HL-60/S4 (cell line): ENCODE measurements around the gene SYNPO.

Experiments used
- in situ Hi-C: fragments of 300-500 bp; cut with MboI; formaldehyde crosslinking; loops from 2 replicates; pipeline ENCODE4 v1.14.3; 2022; ENCODE audit warnings: low sequenced_read_pairs

SYNPO gene

DNA sequence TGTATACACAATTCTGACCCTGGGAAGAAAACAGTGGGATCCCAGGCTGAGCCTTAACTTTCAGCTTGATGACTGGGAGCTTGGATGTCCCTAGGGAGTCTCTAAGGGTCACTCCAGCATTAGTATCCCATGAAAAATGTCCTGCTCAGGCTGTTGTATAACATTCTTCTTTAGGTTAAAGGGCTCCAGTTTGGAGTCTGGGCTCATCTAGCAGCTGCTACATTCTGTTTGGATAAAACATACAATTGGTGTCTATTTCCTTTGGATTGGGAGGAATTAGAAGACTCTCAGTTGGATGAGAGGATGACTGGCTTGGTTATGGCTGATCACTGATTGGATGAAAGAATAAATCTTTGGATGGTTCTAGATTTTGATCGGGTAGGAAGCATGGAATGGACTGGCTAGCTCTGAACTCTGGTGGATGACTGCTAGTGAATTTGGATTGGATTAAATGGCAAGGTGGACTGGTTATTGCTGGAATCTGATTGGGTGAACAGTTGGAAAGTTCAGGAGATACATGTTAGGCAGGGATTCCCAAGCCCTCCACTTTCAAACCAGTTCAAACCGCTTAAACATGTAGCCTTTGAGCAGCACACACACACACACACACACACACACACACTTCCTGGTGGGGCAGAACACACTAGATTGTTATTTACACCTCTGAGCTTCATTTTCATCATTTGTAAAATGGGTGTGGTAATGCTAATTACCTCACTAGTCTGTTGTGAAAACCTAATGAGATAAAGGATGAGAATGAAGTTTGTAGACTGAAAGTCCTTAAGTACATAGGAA, 13.5 kb downstream of the SYNPO start:
- in situ Hi-C loops = loop anchor here (5.0 to 10.0 kb wide), 2 partner anchors 92 to 199 kb away; no protein-coding TSS in a partner anchor

DNA sequence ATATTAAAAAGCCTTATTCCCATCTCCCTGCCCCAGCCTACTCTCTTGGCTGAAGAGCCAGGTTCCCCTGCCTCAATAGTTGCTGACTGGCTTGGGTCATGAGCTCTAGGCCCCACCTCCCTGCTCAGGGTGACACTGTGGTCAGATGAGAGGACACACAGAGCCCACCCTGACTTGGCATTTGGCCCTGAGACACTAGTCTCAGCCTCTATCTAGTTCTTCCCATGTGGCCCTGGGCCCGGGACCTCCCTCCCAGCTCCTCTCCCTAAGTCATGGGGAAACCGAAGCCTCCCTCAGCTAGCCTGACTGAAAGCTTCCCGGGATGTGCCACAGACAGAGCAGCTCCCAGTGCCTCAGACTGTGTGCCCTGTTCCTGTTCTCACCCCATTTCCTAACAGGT, 14.8 kb downstream of the SYNPO start:
- in situ Hi-C loops = loop anchor here (10.0 kb wide), 1 partner anchor 200 kb away; no protein-coding TSS in a partner anchor

GRCh38 chr5:150656191-150657132, 16.0 kb downstream of the SYNPO start:
- in situ Hi-C loops = loop anchor here (10.0 kb wide), 1 partner anchor 202 kb away; no protein-coding TSS in a partner anchor

DNA sequence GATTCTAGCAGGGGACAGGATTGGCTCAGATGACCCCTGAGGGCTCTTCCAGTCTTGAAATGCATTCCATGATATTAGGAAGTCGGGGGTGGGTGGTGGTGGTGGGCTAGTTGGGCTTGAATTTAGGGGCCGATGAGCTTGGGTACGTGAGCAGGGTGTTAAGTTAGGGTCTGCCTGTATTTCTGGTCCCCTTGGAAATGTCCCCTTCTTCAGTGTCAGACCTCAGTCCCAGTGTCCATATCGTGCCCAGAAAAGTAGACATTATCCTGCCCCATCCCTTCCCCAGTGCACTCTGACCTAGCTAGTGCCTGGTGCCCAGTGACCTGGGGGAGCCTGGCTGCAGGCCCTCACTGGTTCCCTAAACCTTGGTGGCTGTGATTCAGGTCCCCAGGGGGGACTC, 17.7 kb downstream of the SYNPO start:
- in situ Hi-C loops = loop anchor here (10.0 kb wide), 1 partner anchor 203 kb away; no protein-coding TSS in a partner anchor

- in situ Hi-C loops = loop anchor here (10.0 kb wide), 1 partner anchor 204 kb away; no protein-coding TSS in a partner anchor
These were observed 18.3 kb downstream of the SYNPO start for GRCh38 chr5:150658699-150659265.

DNA sequence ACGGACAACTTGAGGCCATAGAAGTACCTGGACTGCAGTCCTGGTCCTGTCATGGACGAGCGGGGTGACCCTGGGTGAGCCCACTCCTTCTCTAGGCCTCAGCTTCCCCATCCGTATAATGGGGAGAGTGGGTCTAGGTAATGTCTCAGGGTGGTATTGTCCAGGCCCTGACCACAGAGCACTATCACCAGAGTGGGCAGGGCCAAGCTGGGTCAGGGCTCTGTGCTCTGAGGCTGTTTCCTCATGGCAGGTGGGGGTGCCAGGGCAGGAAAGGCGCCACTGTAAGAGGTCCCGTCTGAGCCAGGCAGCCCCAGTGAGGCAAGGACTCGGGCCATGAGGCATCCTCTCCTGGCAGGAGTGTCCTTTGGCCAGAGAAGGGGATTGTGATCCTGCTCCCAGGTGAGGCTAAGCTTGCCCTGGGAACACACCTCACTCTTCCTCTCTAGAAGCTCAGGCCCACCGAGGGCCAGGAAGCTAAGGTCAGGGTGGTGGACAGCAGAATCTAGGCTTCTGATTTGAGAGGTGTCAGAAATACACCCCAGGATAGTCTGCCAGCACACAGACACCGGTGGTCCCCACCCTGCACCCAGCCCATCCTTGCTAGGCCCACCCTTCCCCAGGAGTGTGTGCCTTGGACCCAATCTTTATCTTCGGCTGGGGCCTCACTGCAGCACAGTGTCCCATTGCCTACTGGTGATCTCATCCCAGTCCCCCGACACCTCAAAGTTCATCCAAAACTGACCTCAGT, 19.1 kb downstream of the SYNPO start:
- in situ Hi-C loops = loop anchor here (10.0 kb wide), 1 partner anchor 205 kb away; no protein-coding TSS in a partner anchor

DNA sequence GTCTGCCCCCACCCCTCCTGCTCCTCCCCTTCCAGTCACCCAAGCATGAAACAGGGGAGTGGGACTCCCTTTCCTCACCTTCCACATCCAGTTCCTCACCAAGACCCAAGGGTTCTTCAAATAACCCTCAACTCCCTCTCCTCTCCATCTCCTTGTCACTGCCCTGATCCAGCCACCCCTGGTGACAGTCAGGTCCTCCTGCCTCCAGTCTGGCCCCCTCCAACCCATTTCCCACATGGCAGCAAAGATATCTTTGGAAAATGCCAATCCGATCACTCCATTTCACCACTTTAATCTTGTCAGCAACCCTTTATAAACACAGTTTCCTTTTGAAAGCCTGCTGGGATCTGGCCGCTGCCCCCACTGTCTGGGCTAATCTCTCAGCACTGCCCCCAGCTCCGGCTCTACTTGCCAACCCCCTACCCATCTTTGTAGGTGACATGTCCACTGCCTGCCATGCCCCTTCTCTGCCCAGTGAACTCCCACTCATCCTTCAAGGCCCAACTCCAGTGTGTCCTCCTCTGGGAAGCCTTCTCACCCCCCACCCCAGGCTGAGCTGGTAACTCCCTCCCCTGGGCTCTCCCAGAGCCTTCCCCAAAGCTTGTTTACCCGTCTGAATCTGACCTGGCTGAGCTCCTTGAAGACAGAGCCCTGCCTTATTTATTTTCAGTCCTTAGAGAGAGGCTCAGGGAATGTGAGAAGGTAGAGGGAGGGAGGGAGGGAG, 19.8 kb downstream of the SYNPO start:
- in situ Hi-C loops = no loop called here

DNA sequence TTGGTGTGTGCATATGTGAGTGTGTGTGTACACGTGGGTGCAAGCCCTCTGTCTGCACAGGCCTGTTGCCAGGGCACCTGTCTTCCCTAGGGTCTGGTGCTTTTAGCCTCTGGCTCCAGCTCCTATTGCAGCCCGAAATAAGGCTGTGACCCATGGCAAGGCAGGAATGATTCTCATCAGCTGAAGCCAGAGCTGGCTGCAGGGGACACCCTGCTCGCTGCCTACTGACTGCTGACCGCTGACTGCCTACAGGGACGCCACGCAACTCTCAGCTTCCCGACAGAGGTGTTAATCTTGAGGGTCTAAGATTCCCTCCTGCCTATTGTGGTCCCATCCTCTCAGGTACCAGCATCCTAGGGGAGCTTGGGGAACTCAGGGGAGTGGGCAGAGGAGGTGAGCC, 20.6 kb downstream of the SYNPO start, which contains the start of gene MYOZ3:
MYOZ3 (plus strand) TSS at position 166 of the 400 bp plus-strand sequence. CDS start 1,691 bp downstream, outside the sequence.
- in situ Hi-C loops = no loop called here

DNA sequence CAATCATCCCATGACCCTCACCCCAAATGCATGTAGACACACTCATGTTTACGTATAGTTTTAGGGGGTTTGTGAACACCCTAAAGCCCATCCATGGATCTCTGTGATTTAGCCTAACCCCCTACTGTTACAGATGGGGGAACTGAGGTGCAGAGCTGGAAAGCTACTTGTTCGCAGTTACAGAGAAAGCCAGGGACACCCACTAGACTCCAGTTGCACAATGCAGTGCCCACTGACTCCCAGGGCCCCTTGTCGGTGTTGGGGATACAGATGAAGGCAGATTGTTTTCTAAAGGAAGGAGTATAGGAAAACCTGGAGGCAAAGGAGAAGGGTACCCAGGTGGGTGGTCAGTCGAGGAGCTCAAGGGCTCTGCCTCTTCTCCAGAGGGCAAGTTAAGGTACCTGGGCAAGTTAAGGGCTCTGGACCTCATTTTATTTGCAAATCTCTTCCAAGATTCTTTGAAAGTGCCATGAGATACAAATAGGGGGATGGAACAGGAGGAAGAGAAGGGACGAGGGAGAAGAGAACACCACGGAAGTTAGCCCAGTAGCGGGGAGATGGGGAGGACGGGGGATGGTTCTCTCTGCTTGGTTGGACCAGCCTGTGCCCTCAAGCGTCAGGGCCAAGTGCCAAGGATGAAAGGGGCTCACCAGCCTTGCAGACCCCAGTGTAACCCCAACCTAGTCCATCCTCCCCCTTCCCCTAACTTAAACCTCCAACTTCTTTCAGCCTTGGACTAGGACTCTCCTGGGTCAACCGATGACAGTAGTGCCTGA, 21.5 kb downstream of the SYNPO start:
- in situ Hi-C loops = no loop called here

DNA sequence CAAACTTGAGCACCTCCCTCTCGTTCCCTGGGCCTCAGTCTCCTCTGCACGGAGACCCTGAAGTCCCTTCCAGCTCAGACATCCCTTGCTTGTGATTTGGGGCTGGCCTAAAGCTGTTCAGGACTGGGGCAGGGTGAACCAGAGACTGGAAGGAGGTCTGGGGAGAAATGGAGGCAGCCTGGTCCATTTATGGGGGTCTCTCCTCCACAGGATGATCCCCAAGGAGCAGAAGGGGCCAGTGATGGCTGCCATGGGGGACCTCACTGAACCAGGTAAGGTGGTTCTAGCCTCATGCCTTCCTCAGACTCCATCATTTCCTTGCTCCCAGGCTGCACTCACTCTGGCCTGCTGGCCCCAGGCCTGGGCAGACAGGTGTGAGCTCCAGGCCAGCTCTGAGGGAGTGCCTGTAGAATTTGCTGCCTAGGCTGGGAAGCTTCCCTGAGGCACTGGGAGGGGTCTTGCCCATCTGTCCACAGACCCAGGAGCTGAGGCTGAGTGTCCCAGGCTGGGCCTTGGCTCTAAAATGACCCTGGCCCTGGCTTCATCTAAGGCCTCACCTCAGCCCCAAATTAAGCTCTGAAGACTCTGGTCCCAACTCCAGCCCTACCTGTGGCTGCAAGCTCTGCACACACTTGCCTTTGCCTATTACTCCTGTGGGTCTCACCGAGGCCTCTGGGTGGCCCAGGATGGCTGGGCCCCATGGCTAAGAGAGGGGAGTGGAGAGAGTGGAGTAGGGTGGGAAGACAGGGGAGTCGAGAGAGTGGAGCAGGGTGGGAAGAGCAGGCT, 22.5 kb downstream of the SYNPO start:
- in situ Hi-C loops = no loop called here

DNA sequence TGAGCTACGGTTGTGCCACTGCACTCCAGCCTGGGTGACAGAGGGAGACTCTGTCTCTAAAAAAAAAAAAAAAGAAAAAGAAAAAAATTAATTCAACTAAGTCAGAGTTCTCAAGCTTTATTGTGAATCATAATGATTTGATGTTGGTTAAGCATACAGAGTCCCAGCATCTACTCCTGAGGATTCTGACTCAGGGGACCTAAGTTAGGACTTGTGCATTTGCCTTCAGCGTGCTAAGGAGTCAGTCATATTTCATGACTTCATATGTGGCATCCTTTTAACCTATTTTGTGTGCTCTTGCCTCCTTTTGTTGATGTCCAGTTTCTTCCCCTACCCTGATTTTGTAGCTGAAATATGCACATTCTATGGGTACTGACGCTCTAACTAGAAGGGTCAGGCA, 23.5 kb downstream of the SYNPO start:
- in situ Hi-C loops = no loop called here

GRCh38 chr5:150665044-150665443, 24.6 kb downstream of the SYNPO start:
- in situ Hi-C loops = no loop called here

- in situ Hi-C loops = no loop called here
These were observed 30.0 kb downstream of the SYNPO start for GRCh38 chr5:150670275-150670947.

DNA sequence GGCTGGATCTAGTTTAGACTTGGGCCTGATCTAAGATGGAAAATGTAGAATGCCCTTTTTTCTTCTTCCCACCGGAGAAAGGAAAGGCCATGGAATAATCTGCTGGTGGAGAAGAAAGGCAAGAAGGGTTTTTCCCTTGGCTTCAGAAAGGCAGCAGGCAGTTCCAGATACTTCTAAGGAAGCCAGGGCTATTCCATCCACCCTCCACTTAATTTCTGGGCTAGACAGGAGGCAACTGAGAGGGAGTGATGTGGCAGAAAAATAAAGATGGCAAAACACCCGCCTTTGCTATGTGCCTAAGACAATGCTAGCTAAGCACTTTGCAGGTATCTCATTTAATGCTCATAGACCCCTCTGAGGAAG, 30.5 kb downstream of the SYNPO start:
- in situ Hi-C loops = no loop called here

- in situ Hi-C loops = no loop called here
These were observed 31.2 kb downstream of the SYNPO start for GRCh38 chr5:150671509-150672236.

DNA sequence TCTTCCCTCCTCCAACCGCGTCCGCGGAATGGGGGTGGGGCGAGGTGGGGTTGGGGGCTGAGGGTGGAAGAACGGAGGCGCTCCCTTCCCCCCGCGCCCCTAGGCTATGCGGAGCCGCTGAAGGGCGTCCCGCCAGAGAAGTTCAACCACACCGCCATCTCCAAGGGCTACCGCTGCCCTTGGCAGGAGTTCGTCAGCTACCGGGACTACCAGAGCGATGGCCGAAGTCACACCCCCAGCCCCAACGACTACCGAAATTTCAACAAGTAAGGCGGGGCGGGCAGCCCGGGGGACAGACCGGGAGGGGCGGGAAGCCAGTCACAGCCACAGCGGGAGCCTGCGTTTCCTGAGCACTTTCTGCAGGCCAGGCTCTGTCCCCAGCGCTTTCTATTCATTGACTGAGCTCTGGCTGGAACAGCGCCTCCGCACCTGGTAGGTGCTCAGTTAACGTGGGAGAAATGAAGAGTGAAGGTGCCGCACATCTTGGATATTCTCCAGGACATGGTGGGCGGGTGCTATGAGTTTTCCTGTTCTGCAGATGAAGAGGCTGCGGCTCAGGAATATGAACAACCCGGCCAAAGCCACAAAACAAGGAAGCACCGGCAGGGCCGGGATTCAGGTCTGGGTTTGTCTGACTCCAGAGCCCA, 31.9 kb downstream of the SYNPO start:
- in situ Hi-C loops = no loop called here
